ENCODE results near the gene ADSS1. TPM values are rescaled to one million over a fixed set of nuclear protein-coding genes. Genes with fewer than 3 reads are reported as not detected.

Gene ADSS1
- total RNA-seq, 4 donors from 2014 or later, result 5.1 to 32.2 (median 8.8) TPM

DNA sequence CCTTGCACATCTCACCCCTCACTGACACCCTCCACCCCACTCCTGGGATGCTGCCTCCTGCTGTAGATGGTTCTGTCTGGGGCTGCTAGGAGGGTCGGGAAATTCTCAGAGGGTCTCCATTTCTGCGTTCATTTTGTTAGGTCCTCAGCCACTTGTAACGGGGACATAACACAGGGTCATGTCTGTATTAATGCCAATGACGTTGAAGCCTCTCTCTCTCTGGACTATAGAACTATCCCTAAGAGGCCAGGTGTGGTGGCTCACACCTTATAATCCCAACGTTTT lies 43.5 kb downstream of the ADSS1 start:
- ATAC-seq, result no peak
- Histone ChIP-seq H3K36me3 (peaks cover 0 to 36% of the 10 kb centered on the region in 2 donors), H3K27ac (no peak overlapping the region), H3K4me1 (peaks cover 0 to 13% (median 8%) of the 10 kb centered on the region in 3 donors), H3K9me3 (no peaks in the 10 kb centered on the region), H3K4me3 (no peak overlapping the region), H3K27me3 (no peaks in the 10 kb centered on the region)
- no peak for TF ChIP-seq POLR2A (IDR thresholded peaks at IDR 0.05)
- 70% methylated on average over 2 of the region's 5 CpGs for WGBS, 2 donors (ENCODE audit: low coverage in 1 of 2)

DNA sequence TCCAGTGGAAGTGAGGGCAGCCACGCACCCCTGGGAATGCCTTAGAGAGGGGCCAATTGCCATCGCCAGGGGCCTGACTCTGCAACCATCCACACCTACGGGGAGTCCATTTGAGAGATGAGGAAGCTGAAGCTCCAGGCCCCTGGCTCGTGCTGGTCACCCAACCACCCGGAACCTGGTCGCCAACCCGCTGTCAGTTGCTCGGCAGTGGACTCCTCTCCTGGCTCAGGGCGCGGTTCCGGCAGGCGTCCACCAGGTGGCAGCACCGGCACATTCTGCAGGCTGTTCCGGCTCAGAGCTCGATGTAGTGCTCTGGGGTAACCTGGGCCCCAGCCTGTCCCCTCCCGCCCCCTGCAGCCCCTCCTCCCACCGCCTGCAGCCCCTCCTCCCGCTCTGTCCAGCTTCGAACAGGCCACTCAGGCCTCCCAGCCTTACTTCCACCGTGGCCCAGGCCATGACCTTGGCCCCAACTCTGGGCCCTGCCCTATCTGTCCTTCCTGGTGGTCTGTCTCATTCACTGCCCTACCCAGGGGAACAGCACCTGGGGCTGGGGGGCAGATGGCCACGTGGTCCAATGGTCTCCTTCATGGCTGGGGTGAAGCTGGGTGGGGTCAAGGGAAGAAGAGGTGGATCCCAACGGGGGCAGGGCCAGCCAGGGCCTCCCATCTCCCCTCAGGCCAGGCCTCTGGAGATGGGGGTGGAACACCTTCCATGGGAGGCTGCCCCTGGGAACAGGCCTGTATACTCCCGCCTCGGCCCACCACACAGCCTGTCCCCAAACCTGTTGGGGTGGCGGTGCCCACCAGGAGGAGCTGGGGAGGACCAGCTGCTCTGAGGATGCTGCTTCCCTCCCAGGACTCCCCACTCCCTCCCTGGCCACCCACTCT lies 44.7 kb downstream of the ADSS1 start:
- peak; percentile 90 for ATAC-seq
- 3% methylated on average over 10 of the region's 25 CpGs; no CpG with 5 or more reads in 1 of the 2 donors for WGBS, 2 donors (ENCODE audit: low coverage in 1 of 2)
- TF ChIP-seq, protein P1, sequence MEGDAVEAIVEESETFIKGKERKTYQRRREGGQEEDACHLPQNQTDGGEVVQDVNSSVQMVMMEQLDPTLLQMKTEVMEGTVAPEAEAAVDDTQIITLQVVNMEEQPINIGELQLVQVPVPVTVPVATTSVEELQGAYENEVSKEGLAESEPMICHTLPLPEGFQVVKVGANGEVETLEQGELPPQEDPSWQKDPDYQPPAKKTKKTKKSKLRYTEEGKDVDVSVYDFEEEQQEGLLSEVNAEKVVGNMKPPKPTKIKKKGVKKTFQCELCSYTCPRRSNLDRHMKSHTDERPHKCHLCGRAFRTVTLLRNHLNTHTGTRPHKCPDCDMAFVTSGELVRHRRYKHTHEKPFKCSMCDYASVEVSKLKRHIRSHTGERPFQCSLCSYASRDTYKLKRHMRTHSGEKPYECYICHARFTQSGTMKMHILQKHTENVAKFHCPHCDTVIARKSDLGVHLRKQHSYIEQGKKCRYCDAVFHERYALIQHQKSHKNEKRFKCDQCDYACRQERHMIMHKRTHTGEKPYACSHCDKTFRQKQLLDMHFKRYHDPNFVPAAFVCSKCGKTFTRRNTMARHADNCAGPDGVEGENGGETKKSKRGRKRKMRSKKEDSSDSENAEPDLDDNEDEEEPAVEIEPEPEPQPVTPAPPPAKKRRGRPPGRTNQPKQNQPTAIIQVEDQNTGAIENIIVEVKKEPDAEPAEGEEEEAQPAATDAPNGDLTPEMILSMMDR (IDR thresholded peaks at IDR 0.05), result peak in 3 of 4 experiments; percentile 91 to 99 (median 93)
- TF ChIP-seq EP300 (IDR thresholded peaks at IDR 0.05), result no peak
- peak; percentile 18 for TF ChIP-seq POLR2AphosphoS5 (IDR thresholded peaks at IDR 0.05)

DNA sequence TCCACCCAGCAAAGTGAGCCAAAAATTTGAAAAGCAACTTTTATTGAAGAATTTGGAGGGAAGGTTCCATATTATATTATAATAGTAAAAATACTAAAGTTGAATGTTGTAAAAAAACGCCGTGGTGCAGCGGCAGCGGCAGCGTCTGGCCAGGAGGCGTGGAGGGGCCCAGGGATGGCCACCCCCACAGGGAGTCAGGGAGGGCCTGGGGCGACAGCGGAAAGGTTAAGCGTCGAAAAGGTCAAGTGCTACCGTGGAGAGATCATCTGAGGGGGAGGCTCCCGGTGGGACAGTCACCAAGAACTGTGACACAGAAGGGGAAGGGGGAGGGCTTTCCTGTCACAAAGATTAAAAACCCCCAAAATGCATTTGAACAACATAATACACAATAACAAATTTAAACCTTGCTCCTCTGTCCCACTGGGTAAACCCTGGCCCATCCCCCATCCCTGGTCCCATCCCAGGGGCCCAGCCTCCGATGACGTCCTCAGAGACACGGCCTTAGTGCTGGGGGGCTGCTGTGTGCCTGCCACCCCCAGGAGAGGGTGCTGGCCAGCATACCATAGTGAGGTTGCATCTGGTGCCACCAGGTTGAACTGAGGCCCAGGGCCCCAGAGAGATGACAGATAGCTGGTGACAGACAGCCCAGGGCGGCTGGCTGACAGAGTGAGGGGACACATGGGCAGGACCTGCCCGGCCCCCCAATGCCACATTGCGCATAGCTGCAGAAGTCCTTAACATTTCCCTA lies 45.5 kb downstream of the ADSS1 start:
- no peaks in the 10 kb centered on the region for H3K9me3 ChIP-seq
- H3K4me1 ChIP-seq, result peaks cover 0 to 13% (median 8%) of the 10 kb centered on the region in 3 donors
- H3K4me3 ChIP-seq, result no peak overlapping the region
- 63 to 72% methylated on average over 10 to 16 of the region's 18 CpGs for WGBS, 2 donors (ENCODE audit: low coverage in 1 of 2)
- no peak for ATAC-seq
- H3K27ac ChIP-seq, result peak overlapping the region in 3 of 4 donors; percentile 56 to 62 (median 59)
- no peaks in the 10 kb centered on the region for H3K27me3 ChIP-seq
- TF ChIP-seq POLR2AphosphoS5 (IDR thresholded peaks at IDR 0.05), result no peak
- TF ChIP-seq, protein P1 (IDR thresholded peaks at IDR 0.05), result no peak
- TF ChIP-seq EP300 (IDR thresholded peaks at IDR 0.05), result no peak
- TF ChIP-seq POLR2A (IDR thresholded peaks at IDR 0.05), result no peak
- H3K36me3 ChIP-seq, result peaks cover 0 to 50% of the 10 kb centered on the region in 2 donors

More for the DNA sequence above, 44.7 kb downstream of the ADSS1 start:
- Histone ChIP-seq H3K4me3 (no peak overlapping the region), H3K36me3 (peaks cover 0 to 42% of the 10 kb centered on the region in 2 donors), H3K27me3 (no peaks in the 10 kb centered on the region), H3K27ac (peak overlapping the region in 3 of 4 donors; percentile 56 to 62 (median 59)), H3K4me1 (peaks cover 0 to 13% (median 8%) of the 10 kb centered on the region in 3 donors), H3K9me3 (no peaks in the 10 kb centered on the region)

DNA sequence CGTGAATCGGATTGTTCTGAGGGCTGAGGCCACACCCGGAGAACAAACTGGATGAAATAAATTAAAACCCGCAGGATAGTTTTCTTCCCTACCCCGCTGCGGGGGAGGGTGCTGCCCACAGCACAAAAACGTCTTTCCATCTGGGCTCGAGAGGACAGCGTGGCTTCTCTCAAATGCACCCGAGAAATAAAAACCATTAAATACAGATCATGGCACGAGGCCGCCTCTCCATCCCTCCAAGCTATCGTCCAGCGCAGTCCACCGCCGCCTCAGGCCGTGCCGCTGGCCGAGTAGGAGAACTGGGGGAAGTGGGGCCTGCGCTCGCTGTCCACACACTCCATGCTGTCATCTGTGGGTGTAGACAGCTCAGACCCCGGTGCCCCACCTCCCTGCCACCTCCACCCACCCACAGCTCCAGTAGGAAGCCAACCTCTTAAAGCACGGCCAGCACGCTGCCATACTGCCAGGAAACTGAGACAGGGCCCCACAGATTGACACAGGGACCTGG lies 46.1 kb downstream of the ADSS1 start:
- no peak for ATAC-seq
- 91% methylated on average over 4 of the region's 24 CpGs; no CpG with 5 or more reads in 1 of the 2 donors for WGBS, 2 donors (ENCODE audit: low coverage in 1 of 2)
- Histone ChIP-seq H3K36me3 (peaks cover 0 to 56% of the 10 kb centered on the region in 2 donors), H3K9me3 (no peaks in the 10 kb centered on the region), H3K4me3 (no peak overlapping the region), H3K27ac (no peak overlapping the region), H3K27me3 (no peaks in the 10 kb centered on the region), H3K4me1 (peaks cover 0 to 13% (median 8%) of the 10 kb centered on the region in 3 donors)
- TF ChIP-seq EP300 (IDR thresholded peaks at IDR 0.05) (no peak), POLR2A (IDR thresholded peaks at IDR 0.05) (no peak), POLR2AphosphoS5 (IDR thresholded peaks at IDR 0.05) (no peak)
- TF ChIP-seq, protein P1 (IDR thresholded peaks at IDR 0.05), result no peak

DNA sequence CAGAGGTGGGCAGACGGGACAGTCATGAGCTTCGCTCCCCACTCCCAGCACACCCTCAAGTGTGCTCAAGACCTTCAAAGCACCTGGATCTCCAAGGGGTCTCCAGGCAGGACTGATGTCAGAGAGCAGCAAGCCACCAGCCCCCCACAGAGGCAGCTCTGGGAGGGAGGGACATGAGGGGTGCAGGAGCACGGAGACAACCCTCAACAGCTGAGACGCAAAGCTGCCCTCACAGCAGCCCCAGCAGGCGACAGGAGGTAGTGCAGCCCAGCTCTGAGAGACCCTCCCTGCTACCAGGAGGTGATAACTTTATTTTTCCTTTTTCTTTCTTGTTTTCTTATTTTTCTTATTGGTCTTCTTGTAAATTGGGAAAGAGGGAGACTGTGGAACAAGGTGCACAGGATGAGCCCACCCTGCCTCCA lies 46.8 kb downstream of the ADSS1 start:
- Histone ChIP-seq H3K27ac (no peak overlapping the region), H3K9me3 (no peaks in the 10 kb centered on the region), H3K27me3 (no peaks in the 10 kb centered on the region), H3K4me1 (peaks cover 0 to 13% (median 8%) of the 10 kb centered on the region in 3 donors), H3K4me3 (no peak overlapping the region), H3K36me3 (peaks cover 0 to 64% of the 10 kb centered on the region in 2 donors)
- ATAC-seq, result no peak
- WGBS, 2 donors (ENCODE audit: low coverage in 1 of 2), result 80% methylated on average over 2 of the region's 5 CpGs; no CpG with 5 or more reads in 1 of the 2 donors
- TF ChIP-seq POLR2AphosphoS5 (IDR thresholded peaks at IDR 0.05), result no peak
- no peak for TF ChIP-seq POLR2A (IDR thresholded peaks at IDR 0.05)
- TF ChIP-seq, protein P1 (IDR thresholded peaks at IDR 0.05), result peak in 3 of 4 experiments; percentile 14 to 32 (median 26)
